ENCODE results near the gene STK32A.
A peak's percentile ranks its signal among the peaks of the same experiment; 100 is the strongest.

The STK32A gene

GRCh38 chr5:147393874-147394672 is 159.2 kb downstream of the STK32A start:
- Histone ChIP-seq H3K4me3 (replicated peaks; ENCODE audit: insufficient read depth, low read length) (no peak overlapping the region), H3K27ac (replicated peaks) (no peak overlapping the region), H3K27me3 (ENCODE audit: insufficient read depth, poor library complexity, severe bottlenecking) (no peaks in the 10 kb centered on the region)
- no peak for DNase-seq (ENCODE audit: low read depth in 1 of 2, low spot score in 1 of 2)
- no peak for TF ChIP-seq REST (IDR thresholded peaks at IDR 0.05; ENCODE audit: insufficient replicate concordance, low read depth)
- TF ChIP-seq POLR2AphosphoS5 (IDR thresholded peaks at IDR 0.05; ENCODE audit: low read depth) = no peak
- TF ChIP-seq, protein P1, sequence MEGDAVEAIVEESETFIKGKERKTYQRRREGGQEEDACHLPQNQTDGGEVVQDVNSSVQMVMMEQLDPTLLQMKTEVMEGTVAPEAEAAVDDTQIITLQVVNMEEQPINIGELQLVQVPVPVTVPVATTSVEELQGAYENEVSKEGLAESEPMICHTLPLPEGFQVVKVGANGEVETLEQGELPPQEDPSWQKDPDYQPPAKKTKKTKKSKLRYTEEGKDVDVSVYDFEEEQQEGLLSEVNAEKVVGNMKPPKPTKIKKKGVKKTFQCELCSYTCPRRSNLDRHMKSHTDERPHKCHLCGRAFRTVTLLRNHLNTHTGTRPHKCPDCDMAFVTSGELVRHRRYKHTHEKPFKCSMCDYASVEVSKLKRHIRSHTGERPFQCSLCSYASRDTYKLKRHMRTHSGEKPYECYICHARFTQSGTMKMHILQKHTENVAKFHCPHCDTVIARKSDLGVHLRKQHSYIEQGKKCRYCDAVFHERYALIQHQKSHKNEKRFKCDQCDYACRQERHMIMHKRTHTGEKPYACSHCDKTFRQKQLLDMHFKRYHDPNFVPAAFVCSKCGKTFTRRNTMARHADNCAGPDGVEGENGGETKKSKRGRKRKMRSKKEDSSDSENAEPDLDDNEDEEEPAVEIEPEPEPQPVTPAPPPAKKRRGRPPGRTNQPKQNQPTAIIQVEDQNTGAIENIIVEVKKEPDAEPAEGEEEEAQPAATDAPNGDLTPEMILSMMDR (IDR thresholded peaks at IDR 0.05; ENCODE audit: insufficient read depth, low read length) = no peak
- no peak for TF ChIP-seq SPI1 (IDR thresholded peaks at IDR 0.05; ENCODE audit: borderline replicate concordance, low read depth)
- TF ChIP-seq GABPA (IDR thresholded peaks at IDR 0.05; ENCODE audit: low read depth) = no peak

DNA sequence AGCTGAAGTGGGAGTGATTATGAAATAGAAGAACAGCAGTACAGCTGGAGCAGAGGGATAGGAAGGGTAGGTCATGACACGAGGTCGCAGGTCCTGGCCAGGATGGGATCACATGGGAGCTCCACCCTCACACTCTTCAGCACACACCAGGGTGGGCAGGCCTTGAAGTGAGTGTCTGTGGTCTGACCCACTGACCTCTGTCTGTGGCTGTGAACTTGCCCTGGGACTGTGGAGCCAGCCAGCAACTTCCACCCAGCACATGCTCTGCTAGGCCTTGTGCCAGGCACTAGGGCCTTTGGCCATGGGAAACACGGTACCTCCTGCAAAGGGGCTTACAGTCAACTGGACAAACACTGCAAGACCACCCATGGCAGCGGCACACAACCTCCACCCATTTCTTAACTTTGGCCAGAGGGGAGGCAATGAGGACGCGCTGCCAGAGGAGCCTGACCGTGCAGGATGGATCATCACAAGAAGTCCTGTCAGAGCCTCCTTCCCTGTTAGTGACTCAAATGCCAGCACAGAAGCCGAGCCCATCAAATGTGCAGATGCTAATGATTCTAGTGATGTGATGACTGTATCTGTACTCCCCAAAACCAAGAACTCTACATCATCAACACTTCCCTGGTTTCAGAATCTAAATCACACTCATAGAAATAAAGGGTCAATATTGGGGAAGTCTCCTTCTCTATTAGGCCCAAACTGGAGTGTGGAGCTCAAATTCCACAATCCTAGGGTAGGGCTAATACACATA is 161.4 kb downstream of the STK32A start:
- no peak for DNase-seq (ENCODE audit: low read depth in 1 of 2, low spot score in 1 of 2)
- no peak overlapping the region for H3K4me3 ChIP-seq (replicated peaks; ENCODE audit: insufficient read depth, low read length)
- H3K27me3 ChIP-seq (ENCODE audit: insufficient read depth, poor library complexity, severe bottlenecking) = no peaks in the 10 kb centered on the region
- no peak for TF ChIP-seq REST (IDR thresholded peaks at IDR 0.05; ENCODE audit: insufficient replicate concordance, low read depth)
- no peak overlapping the region for H3K27ac ChIP-seq (replicated peaks)

GRCh38 chr5:147397616-147398015 is 162.8 kb downstream of the STK32A start:
- H3K27me3 ChIP-seq (ENCODE audit: insufficient read depth, poor library complexity, severe bottlenecking) = no peaks in the 10 kb centered on the region
- H3K4me3 ChIP-seq (replicated peaks; ENCODE audit: insufficient read depth, low read length) = no peak overlapping the region
- TF ChIP-seq REST (IDR thresholded peaks at IDR 0.05; ENCODE audit: insufficient replicate concordance, low read depth) = no peak
- TF ChIP-seq, protein P1 (IDR thresholded peaks at IDR 0.05; ENCODE audit: insufficient read depth, low read length) = peak; percentile 60
- peak in 1 of 2 experiments; percentile 50 for DNase-seq (ENCODE audit: low read depth in 1 of 2, low spot score in 1 of 2)
- no peak overlapping the region for H3K27ac ChIP-seq (replicated peaks)
